C4-2B (cell line): Measurements from ENCODE around the gene NRSN1.
"Not testable (repeated sequence)": the region's sequence is repeated elsewhere in the genome, so short reads cannot be mapped to it uniquely, and the experiment has no call there.

Experiments
- H3K27ac ChIP-seq: fragments of 450-650 bp; 2 replicates; pipeline ENCODE4 v1.5.1; 2017
- ZFX ChIP-seq: fragments of 450-650 bp; IDR thresholded peaks from 2 replicates; pipeline ENCODE4 v1.6.1; 2017
- TF ChIP-seq, protein P1 (sequence below): fragments of 450-650 bp; conservative IDR thresholded peaks from 2 replicates; pipeline ENCODE4 v1.5.1; 2017; ENCODE audit warnings: mild to moderate bottlenecking

NRSN1 gene

GRCh38 chr6:24139639-24140038 lies 13.6 kb downstream of the NRSN1 start:
- no peak overlapping the region for H3K27ac ChIP-seq
- TF ChIP-seq, protein P1, sequence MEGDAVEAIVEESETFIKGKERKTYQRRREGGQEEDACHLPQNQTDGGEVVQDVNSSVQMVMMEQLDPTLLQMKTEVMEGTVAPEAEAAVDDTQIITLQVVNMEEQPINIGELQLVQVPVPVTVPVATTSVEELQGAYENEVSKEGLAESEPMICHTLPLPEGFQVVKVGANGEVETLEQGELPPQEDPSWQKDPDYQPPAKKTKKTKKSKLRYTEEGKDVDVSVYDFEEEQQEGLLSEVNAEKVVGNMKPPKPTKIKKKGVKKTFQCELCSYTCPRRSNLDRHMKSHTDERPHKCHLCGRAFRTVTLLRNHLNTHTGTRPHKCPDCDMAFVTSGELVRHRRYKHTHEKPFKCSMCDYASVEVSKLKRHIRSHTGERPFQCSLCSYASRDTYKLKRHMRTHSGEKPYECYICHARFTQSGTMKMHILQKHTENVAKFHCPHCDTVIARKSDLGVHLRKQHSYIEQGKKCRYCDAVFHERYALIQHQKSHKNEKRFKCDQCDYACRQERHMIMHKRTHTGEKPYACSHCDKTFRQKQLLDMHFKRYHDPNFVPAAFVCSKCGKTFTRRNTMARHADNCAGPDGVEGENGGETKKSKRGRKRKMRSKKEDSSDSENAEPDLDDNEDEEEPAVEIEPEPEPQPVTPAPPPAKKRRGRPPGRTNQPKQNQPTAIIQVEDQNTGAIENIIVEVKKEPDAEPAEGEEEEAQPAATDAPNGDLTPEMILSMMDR: no peak
- TF ChIP-seq ZFX: no peak

GRCh38 chr6:24140591-24140990 lies 14.6 kb downstream of the NRSN1 start:
- TF ChIP-seq, protein P1: no peak
- no peak for TF ChIP-seq ZFX
- no peak overlapping the region for H3K27ac ChIP-seq

GRCh38 chr6:24142733-24143132 lies 16.7 kb downstream of the NRSN1 start:
- not testable (repeated sequence) for H3K27ac ChIP-seq

DNA sequence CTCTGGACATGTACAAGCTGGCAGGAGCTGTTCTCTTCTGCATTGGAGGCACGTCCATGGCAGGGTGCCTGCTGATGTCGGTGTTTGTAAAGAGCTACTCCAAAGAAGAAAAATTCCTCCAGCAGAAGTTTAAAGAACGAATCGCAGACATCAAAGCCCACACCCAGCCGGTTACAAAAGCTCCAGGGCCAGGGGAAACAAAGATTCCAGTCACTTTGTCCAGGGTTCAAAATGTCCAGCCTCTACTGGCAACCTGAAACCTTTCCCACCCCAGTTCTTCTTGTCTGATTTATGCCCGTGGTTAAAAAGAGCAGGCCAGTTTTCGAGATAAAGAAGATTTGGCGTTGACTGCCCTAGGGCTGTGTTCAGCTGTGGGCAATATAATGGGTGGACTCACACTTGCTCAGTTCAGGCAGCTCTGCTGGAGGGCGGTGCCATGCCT lies 19.7 kb downstream of the NRSN1 start:
- H3K27ac ChIP-seq: no peak overlapping the region
- TF ChIP-seq ZFX: no peak
- TF ChIP-seq, protein P1: no peak

GRCh38 chr6:24146871-24147270 lies 20.9 kb downstream of the NRSN1 start:
- no peak overlapping the region for H3K27ac ChIP-seq
- TF ChIP-seq, protein P1: no peak
- TF ChIP-seq ZFX: no peak

GRCh38 chr6:24147511-24148153 lies 21.6 kb downstream of the NRSN1 start:
- TF ChIP-seq, protein P1: no peak
- no peak for TF ChIP-seq ZFX
- H3K27ac ChIP-seq: no peak overlapping the region

DNA sequence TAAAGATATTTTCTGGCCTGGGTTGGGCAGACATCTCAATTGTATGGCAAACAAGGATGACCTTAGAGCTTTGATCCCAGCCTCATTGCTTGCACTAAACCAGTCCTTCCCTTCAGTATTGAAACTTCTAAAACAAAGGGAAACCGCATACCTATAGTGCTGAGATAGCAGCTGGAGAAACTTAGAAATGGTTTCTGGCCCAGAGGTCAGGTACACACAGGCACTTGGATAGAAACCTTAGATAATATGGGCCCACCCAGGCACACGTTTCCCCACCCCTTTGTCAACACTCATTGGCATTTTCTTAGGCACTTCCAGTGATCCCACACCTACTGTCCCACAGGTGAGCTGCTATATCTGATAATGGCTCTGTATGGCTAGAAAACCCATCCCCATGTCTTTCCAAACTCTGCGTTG lies 22.1 kb downstream of the NRSN1 start:
- no peak overlapping the region for H3K27ac ChIP-seq
- TF ChIP-seq, protein P1: no peak

DNA sequence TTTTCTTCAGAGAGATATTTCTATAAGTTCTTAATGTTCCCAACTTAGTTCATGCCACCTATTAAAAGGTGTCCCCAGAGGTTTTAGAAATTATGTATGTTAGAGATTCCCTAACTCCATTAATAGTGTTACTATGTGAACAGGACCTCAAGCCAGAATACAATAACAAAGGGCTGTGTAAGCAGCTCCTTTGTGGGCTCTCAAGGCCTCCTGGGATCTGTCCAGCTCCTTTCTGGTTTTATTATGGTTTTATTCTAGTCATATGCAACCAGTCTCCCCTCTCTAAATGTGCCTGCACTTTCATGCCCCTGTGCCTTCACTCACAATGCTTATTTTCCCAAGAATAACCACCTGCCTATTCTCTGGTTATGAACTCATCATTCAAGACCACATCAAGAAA lies 22.7 kb downstream of the NRSN1 start:
- TF ChIP-seq ZFX: no peak

More for the DNA sequence above, 22.7 kb downstream of the NRSN1 start:
- no peak overlapping the region for H3K27ac ChIP-seq
